EL (cell line): ENCODE results near the gene HSP90AA1.

ENCODE experiments used
- DNase-seq: peaks from one replicate; pipeline ENCODE4 v3.0.0-alpha.2; 2016

HSP90AA1 gene

GRCh38 chr14:102035914-102036313, 50.9 kb downstream of the HSP90AA1 start:
- DNase-seq, result no peak

- DNase-seq, result no peak
Observed at GRCh38 chr14:102034301-102034700, 52.5 kb downstream of the HSP90AA1 start.

- no peak for DNase-seq
Observed at GRCh38 chr14:102033241-102033640, 53.6 kb downstream of the HSP90AA1 start.
